HPDE6-E6E7 (cell line): ENCODE results near the gene INPP4B.
"Not testable (repeated sequence)": the region's sequence is repeated elsewhere in the genome, so short reads cannot be mapped to it uniquely, and the experiment has no call there.

ENCODE experiments used
- DNase-seq: peaks from one replicate; pipeline ENCODE4 v3.0.0; 2011; ENCODE audit warnings: missing footprints; ENCODE audit errors: extremely low spot score

The INPP4B gene

DNA sequence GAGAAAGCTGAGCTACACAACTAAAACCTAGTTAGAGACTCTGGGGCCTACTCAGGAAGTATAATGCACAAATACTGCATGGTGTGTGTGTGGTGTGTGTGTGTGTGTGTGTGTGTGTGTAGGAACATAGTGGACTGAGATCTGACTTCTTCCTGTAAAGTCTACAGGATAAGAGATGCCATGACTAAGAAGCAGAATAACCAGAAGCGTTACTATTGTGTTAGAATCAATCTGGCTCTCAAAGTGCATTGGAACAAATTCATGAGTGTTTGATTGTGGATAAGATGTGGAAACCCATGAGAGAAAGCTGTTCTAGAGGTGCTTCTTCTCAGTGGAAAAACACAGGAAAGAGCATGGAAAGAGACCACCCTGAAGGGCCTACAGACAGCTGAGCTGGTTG is 302.1 kb downstream of the INPP4B start:
- DNase-seq = no peak

GRCh38 chr4:142540483-142540804 is 305.7 kb downstream of the INPP4B start:
- no peak for DNase-seq

DNA sequence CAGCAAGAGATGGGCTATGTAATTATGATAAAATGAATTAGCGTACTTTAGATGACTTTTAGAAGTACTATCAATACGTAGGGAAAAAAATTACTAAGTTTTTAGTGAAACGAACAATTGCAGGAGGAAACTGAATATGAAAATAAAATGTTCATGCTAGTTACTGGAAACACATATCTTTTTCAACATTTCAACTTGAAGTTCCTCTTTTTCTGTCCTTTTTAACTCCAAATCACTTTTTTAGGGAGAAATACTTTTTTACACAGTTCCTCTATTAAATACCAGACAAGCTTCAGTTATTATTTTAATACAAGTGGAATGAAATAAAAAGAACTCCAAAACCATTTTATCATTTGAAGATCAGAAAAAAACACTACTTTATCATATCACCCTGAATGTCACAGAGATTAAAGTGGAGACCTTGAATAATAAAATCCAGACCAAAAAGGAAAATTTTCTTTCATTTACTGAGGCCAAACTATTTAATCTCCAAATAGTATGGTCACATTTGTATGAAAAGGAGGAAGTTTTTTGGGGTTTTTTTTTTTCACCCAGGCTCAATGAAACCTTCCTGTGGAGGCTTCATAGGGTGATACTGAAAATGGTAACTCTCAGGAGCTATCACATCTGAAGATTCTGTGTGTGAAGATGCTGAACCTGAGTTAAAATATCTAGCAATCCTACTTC is 306.2 kb downstream of the INPP4B start:
- DNase-seq = no peak

GRCh38 chr4:142535009-142535408 is 311.1 kb downstream of the INPP4B start:
- DNase-seq = peak; percentile 39

DNA sequence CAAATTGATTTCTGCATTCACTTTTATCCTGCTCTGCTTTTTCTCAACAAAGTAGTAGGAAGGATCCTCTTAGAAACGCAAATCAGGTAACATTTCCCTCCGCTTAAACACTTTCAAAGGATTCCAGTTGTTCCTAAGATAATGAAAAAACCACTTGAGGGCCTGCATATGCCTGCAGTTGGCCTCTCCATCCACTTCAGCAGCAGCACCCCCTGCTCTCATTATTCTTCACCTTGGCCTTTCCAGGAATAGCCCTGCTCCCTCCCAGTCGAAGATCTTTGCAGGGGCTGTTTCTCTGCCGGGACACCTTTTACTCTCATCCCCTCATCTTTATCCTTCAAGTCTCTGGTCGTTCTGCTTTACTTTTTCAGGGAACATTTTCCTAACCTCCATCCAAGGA is 314.0 kb downstream of the INPP4B start:
- no peak for DNase-seq

DNA sequence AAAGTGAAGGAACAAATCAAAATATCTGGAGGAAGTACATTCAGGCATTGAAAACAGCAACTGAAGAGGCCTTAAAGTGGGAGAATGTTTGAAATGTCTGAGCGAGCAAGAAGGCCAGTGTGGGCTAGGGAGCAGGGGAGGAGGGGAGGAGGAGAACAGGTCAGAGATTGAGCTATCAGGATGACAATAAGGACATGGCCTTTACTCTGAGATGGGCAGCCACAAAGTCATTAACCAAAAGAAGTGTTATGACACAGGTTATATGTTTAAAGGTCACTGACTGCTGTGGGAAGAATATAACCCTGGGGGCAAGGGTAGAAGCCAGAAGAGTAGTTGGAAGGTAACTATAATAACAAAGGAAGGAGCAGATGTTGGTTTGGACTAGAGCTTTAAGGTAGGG is 315.4 kb downstream of the INPP4B start:
- DNase-seq = no peak

- DNase-seq = no peak
Measured at GRCh38 chr4:142528433-142528832, 317.7 kb downstream of the INPP4B start.

DNA sequence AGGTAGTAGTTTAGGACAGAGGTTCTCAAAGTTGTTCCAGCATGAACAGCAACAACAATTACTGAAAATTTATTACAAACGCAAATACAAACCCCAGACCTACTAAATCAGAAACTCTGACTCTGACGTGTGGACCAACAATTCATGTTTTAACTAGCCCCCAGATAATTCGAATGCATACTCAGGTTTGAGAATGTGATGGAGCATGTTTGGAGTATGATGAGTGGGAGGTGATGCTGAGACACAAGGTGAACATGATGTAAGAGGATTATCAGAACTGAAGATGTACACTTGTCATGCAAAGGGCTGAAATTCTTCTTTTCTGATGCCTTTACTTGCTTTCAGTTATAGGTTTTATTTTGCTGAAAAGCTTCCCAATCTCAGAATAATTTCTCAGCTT is 323.0 kb downstream of the INPP4B start:
- no peak for DNase-seq

DNA sequence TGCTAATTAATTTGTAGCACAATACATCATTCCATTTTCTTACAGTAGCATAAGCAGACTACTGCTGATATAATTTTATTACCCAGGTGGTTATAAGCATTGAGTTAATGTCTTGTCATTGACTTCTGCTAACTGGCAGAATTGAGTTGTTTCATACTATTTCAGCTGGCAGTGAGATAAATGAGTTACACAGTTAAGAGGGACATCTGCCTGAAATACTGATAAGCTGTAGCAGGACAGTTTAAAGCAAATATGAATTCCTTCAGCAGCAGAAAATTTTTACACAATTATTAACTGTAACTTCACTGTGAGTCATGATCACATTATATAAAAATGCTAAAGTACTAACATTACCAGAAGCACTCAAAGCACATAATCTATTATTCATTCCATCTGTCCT is 326.8 kb downstream of the INPP4B start:
- DNase-seq = no peak

- no peak for DNase-seq
Measured at GRCh38 chr4:142516686-142517526, 329.2 kb downstream of the INPP4B start.

- peak; percentile 25 for DNase-seq
Measured at GRCh38 chr4:142512161-142512560, 333.9 kb downstream of the INPP4B start.

DNA sequence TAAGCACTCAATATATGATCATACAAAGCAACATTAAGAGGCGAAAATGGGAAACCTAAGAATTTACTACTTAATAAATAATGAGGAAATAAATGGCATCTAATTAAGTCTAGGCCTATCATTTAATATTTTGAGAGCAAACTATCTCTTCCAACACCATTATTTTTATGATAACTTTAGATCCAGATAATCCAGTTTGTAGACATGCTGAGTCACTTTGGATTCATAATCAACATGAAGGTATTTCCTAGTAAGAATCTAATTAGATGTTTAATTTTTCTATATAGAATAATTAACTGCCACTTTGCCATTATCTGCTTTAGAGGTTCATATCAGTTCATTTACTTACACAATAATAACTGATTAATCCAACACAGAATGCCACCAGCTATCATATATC is 336.2 kb downstream of the INPP4B start:
- no peak for DNase-seq

DNA sequence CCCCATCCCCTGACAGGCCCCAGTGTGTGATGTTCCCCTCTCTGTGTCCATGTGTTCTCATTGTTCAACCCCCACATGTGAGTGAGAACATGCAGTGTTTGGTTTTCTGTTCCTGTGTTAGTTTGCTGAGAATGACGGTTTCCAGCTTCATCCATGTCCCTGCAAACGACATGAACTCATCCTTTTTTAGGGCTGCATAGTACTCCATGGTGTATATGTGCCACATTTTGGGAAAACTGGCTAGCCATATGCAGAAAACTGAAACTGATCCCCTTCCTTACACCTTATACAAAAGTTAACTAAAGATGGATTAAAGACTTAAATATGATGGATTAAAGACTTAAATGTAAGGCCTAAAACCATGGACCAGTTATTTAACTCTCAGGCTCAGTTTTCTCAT is 336.7 kb downstream of the INPP4B start:
- not testable (repeated sequence) for DNase-seq

DNA sequence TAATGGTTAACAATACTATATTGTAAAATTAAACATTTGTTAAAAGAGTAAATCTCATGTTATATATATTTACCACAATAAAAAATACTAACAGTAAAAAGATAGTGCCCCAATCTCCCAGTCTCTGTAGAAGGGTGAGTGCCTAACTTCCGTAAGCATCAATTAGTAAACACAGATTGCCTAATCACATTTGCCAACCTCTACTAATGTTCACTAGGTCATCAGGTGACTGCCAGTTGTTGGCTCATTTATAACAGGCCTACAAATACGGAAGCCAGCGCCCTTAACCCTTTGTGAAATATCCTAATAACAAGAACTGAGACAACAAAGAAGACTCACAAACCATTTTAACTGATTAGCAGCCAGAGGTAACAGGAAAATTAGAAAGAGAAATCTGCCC is 345.1 kb downstream of the INPP4B start:
- DNase-seq = no peak

DNA sequence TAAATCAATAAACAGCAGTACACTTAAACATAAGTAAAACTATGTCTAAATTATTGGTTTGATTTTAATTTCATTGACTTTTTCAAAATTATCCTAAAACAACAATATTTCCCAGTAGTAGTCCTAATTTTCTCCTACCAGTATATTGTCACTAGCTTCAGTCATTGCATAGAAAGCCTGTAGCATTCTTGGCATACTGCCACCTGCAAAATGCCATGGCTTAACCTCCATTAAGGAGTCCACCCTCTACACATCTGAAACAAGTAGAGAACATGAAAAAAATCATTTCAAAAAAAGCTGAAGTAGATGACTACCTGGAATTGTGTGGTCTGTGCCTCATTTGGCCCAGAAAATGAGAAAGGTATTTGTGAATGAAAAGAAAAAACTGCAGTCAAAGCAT is 348.5 kb downstream of the INPP4B start:
- no peak for DNase-seq

- DNase-seq = no peak
Measured at GRCh38 chr4:142493255-142494110, 352.6 kb downstream of the INPP4B start.

DNA sequence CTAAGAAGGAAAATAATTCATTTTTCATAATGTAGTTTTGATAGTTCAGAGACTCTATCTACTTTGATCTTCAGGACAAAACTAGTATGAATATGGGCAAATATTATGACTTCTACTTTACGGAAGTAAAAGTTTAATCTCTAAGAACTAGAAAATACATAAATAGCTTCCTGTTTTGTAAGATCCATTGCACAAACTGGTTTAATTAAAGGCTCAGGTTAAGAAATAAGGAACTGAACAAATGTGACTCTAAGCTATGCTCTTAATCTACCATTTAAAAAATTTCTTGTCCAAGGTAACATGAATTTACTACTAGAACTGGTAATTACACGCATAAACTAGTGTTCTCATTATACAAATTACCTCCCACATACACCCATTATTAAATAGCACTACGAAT is 360.6 kb downstream of the INPP4B start:
- DNase-seq = no peak

DNA sequence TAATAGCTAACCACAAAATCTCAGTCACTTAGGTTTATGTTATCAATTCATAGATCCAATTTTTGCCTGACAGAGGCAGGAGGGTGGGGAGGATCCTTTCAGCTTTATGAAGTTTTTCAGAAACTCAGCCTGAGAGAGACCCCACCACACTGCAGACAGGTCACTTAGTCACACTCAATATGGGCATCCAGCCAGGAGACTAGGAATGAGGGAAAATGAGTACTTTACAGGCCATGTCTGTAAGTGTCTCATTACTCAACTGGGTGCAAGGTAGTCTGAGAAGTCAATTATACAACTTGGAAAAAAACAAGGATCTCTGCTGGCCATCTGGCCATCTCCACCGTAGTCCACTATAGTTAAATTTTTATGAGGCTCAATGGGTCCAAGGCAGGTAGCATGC is 365.9 kb downstream of the INPP4B start:
- DNase-seq = no peak

DNA sequence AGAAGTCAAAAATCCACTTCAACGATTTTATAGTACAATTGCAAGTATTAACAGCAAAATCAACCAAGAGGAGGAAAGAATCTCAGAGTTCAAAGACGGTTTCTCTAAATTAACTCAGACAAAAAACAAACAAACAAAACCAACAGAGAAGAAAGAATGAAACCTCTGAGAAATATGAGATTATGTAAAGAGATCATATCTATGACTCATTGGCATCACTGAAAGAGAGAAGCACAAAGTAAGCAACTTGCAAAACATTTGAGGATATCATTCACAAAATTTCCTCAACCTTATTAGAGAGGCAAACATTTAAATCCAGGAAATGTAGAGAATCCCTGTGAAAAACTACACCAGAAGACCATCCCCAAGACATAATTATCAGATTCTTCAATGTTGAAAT is 370.4 kb downstream of the INPP4B start:
- peak; percentile 15 for DNase-seq

DNA sequence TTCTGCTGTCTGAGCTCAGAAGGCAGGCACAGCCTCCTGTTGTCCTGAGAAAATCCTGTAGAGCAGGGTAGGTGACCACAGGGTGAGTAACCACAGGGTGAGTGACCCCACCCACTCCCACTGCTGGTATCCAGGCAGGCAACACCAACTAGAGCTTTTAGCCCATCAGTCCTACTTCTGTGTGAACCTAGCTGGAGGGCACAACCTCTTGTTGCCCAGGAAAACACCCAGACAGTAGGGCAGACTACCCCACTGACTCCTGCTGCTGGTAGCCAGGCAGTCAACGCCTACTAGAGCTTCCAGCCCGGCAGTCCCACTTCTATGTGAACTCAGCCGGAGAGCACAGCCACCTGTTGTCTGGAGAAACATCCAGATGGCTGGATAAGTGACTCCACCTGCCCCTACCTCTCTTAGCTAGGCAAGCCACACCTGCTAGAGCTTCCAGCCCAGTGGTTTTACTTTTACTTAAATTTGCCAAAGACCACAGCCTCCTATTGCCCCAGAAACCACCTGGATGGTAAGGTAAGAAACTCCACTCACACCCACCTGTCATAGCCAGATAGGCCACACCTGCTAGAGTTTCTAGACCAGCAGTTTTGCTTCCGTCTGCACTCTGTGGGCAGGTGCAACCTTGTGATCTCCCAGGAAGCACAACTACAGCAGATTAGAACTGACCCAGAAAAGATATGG is 371.6 kb downstream of the INPP4B start:
- DNase-seq = peak; percentile 84

GRCh38 chr4:142473960-142474338 is 372.2 kb downstream of the INPP4B start:
- DNase-seq = no peak
